DOHH2 (cell line): ENCODE measurements around the gene MUC13.

Experiments used
- H3F3A ChIP-seq: fragments of 200-600 bp; sonication (generic), shearing (Covaris generic); 2 replicates; pipeline ENCODE4 v1.6.0; 2016; ENCODE audit warnings: antibody characterized with exemption, mild to moderate bottlenecking; ENCODE audit not compliant: control insufficient read depth, insufficient read depth
- H3K27ac ChIP-seq: fragments of 200-600 bp; sonication (generic); 2 replicates; pipeline ENCODE4 v1.5.1; 2014; ENCODE audit warnings: low read depth, mild to moderate bottlenecking, low read length, moderate library complexity
- H3K27me3 ChIP-seq: fragments of 200-600 bp; sonication (generic); 2 replicates; pipeline ENCODE4 v1.6.1; 2014; ENCODE audit warnings: mild to moderate bottlenecking, low read length, mixed read lengths; ENCODE audit not compliant: control insufficient read depth
- H3K36me3 ChIP-seq: fragments of 200-600 bp; sonication (generic); 2 replicates; pipeline ENCODE4 v1.6.1; 2014; ENCODE audit warnings: mild to moderate bottlenecking, low read length, moderate library complexity, mixed read lengths; ENCODE audit not compliant: control insufficient read depth
- H3K4me1 ChIP-seq: fragments of 200-600 bp; sonication (generic); 2 replicates; pipeline ENCODE4 v1.6.1; 2014; ENCODE audit warnings: mild to moderate bottlenecking, low read length, mixed read lengths; ENCODE audit not compliant: control insufficient read depth
- H3K4me2 ChIP-seq: fragments of 200-600 bp; sonication (generic); 2 replicates; pipeline ENCODE4 v1.6.0; 2014; ENCODE audit warnings: mild to moderate bottlenecking, low read length, moderate library complexity
- H3K4me3 ChIP-seq: fragments of 200-600 bp; sonication (generic); 2 replicates; pipeline ENCODE4 v1.5.1; 2014; ENCODE audit warnings: mild to moderate bottlenecking, low read length, mixed read lengths
- H3K79me2 ChIP-seq: fragments of 200-600 bp; sonication (generic); 2 replicates; pipeline ENCODE4 v1.6.1; 2014; ENCODE audit warnings: mild to moderate bottlenecking, low read length, mixed read lengths; ENCODE audit not compliant: control insufficient read depth
- H3K9me2 ChIP-seq: fragments of 200-600 bp; sonication (generic); replicated peaks from 2 replicates; pipeline ENCODE4 v1.6.1; 2014; ENCODE audit warnings: mild to moderate bottlenecking, low read length, mixed read lengths; ENCODE audit not compliant: control insufficient read depth
- H3K9me3 ChIP-seq: fragments of 200-600 bp; sonication (generic); 2 replicates; pipeline ENCODE4 v1.6.1; 2014; ENCODE audit warnings: antibody characterized with exemption, low read length, mixed read lengths; ENCODE audit not compliant: control insufficient read depth, insufficient read depth
- H4K20me1 ChIP-seq: fragments of 200-600 bp; sonication (generic); 2 replicates; pipeline ENCODE4 v1.6.0; 2014; ENCODE audit warnings: low read depth, mild to moderate bottlenecking, antibody characterized with exemption, low read length, moderate library complexity; ENCODE audit not compliant: control insufficient read depth, insufficient read depth
- CTCF ChIP-seq: fragments of 200-600 bp; sonication (generic); IDR thresholded peaks from one replicate; pipeline ENCODE4 v1.5.1; 2014; ENCODE audit warnings: antibody characterized with exemption, mild to moderate bottlenecking, low read depth, low read length; ENCODE audit not compliant: poor library complexity, severe bottlenecking
- EZH2phosphoT487 ChIP-seq: fragments of 200-600 bp; sonication (generic); IDR thresholded peaks from 2 replicates; pipeline ENCODE4 v1.6.1; 2017; ENCODE audit warnings: borderline replicate concordance, mild to moderate bottlenecking, antibody characterized with exemption, low read length, moderate library complexity, mixed read lengths

Gene MUC13

DNA sequence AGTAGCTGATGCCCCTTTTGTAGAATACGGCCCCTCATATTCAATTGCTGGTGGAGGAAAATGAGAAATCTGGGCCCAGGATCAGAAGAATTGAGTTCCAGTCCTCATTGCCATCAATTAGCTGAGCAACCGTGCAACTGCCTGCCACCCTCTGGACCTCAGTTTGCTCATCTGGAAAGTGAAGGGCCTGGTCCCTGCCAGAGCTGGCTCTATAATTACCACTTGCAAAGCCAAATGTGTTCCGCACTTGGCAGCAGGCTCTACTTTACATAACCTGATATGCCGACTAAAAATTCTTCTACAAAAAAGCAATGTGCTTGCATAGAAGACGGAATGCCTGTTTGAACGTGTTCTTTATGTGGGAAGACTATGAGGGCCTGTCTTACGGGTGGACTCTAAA lies 38.8 kb downstream of the MUC13 start:
- H4K20me1 ChIP-seq = no peaks in the 10 kb centered on the region
- no peaks in the 10 kb centered on the region for H3F3A ChIP-seq
- no peaks in the 10 kb centered on the region for H3K4me1 ChIP-seq
- TF ChIP-seq EZH2phosphoT487 = no peak
- no peak for TF ChIP-seq CTCF
- no peak overlapping the region for H3K27ac ChIP-seq
- H3K36me3 ChIP-seq = no peaks in the 10 kb centered on the region
- no peaks in the 10 kb centered on the region for H3K79me2 ChIP-seq
- H3K4me2 ChIP-seq = no peak overlapping the region
- H3K27me3 ChIP-seq = peaks cover 3% of the 10 kb centered on the region; the same call in 1 of the 2 replicates
- no peak overlapping the region for H3K4me3 ChIP-seq
- no peaks in the 10 kb centered on the region for H3K9me3 ChIP-seq
- H3K9me2 ChIP-seq = no peaks in the 10 kb centered on the region

GRCh38 chr3:124893526-124893925 lies 41.0 kb downstream of the MUC13 start:
- Histone ChIP-seq H3K27ac (no peak overlapping the region), H3K27me3 (peaks cover 4% of the 10 kb centered on the region; the same call in 1 of the 2 replicates), H3K4me2 (no peak overlapping the region), H3K9me3 (no peaks in the 10 kb centered on the region), H4K20me1 (no peaks in the 10 kb centered on the region), H3K4me3 (no peak overlapping the region), H3K4me1 (no peaks in the 10 kb centered on the region), H3F3A (no peaks in the 10 kb centered on the region), H3K9me2 (no peaks in the 10 kb centered on the region), H3K36me3 (no peaks in the 10 kb centered on the region), H3K79me2 (no peaks in the 10 kb centered on the region)
- TF ChIP-seq CTCF (no peak), EZH2phosphoT487 (no peak)

- H3K9me3 ChIP-seq = no peaks in the 10 kb centered on the region
- no peaks in the 10 kb centered on the region for H3K79me2 ChIP-seq
- H3K4me3 ChIP-seq = no peak overlapping the region
- TF ChIP-seq CTCF (no peak), EZH2phosphoT487 (no peak)
- no peak overlapping the region for H3K4me2 ChIP-seq
- no peaks in the 10 kb centered on the region for H3F3A ChIP-seq
- no peaks in the 10 kb centered on the region for H3K9me2 ChIP-seq
- H3K27ac ChIP-seq = no peak overlapping the region
- H3K4me1 ChIP-seq = no peaks in the 10 kb centered on the region
- no peaks in the 10 kb centered on the region for H4K20me1 ChIP-seq
- H3K36me3 ChIP-seq = no peaks in the 10 kb centered on the region
- peaks cover 8% of the 10 kb centered on the region for H3K27me3 ChIP-seq
These were observed 43.9 kb downstream of the MUC13 start for GRCh38 chr3:124890573-124891190.
